HG02588 (cell line): ENCODE measurements around the gene DAGLA.

Experiments
- ATAC-seq: cut with Tn5 transposase; IDR thresholded peaks from one replicate; pipeline ENCODE4 v1.9.1; 2021; ENCODE audit warnings: mild to moderate bottlenecking, moderate library complexity; ENCODE audit not compliant: unreplicated experiment

DAGLA gene

DNA sequence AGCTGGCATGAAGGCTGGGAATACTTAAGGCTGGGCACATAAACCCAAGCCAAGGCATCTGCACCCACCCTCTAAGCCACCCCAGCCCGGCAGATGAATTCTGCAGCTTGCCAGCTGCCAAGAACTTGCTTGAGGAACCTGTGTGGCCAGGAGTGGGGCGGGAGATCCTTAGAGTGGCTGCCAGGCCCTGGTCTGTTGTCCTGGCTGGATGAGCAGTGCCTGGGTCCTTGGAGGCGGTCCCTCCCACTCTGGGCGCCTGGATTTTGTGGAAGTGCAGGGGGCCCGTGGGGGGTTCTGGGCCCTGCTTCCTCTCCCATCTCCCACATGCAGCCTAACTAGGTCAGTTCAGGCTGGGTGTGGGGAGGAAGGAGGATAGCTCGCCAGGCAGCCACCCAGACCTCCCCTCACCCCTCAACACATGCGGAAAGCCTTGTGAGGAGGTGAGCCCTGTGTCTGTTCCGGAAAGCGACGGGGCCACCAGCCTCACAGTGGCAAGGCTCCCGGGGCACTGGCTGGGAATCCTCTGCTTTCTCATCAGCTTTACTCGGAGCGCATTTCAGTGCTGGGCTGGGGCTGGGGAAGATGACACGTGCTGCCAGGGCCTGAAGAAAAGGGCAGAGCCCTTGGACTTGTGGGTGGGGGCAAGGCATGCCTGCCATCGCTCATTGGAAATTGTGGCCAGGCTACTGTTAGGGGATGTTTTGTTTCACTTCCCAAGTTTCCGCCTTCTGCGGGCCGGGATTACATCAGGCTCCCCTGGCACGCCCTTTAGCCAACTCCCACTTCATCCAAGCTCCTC, 8.4 kb downstream of the DAGLA start:
- ATAC-seq: no peak

DNA sequence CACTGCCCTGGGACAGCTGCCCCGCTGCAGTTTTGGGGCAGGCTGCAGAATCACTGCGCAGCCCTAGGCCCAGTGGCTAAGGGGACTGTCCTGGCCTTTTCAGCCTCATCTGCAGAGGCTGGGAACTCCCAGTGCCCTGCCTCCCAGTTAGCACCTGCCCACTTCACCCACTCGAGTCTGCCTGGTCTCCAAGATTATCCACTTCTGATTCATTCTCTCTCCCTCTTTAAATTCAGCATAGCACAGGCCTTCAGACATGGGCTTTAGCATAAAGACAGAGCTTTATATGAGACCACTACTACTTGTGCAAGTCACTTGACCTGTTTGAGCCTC, 8.9 kb downstream of the DAGLA start:
- no peak for ATAC-seq

DNA sequence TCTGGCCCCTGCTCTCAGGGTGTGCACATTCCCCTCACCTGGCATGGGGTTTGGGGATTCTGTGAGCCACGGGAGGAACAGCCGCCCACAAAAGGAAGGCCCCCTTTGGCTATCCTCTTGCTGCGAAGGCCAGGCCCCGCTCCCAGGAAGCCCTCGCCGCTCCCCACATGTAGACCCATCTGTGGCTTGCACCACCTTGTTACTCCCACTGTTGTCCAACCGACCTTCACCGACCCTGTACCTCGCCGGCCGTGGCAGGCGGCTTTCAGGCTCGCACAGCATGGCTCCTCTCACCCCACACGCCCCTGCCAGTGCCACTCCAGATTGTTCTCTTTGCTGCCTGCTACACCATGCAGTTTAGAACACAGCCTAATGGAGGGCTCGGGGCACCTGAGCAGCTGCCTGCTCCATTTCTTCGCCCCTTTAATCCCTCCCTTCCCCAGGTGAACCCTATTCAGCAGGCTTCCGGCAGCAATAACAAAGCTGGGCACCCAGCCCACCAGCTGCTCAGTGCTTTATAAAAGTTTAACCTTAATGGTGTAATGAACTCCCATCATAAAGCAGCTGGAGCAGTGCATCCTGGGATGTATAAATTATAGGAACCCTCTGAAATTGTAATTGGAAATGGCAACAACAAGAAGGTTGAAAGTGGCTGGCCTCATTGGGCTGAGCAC, 10.7 kb downstream of the DAGLA start:
- no peak for ATAC-seq

DNA sequence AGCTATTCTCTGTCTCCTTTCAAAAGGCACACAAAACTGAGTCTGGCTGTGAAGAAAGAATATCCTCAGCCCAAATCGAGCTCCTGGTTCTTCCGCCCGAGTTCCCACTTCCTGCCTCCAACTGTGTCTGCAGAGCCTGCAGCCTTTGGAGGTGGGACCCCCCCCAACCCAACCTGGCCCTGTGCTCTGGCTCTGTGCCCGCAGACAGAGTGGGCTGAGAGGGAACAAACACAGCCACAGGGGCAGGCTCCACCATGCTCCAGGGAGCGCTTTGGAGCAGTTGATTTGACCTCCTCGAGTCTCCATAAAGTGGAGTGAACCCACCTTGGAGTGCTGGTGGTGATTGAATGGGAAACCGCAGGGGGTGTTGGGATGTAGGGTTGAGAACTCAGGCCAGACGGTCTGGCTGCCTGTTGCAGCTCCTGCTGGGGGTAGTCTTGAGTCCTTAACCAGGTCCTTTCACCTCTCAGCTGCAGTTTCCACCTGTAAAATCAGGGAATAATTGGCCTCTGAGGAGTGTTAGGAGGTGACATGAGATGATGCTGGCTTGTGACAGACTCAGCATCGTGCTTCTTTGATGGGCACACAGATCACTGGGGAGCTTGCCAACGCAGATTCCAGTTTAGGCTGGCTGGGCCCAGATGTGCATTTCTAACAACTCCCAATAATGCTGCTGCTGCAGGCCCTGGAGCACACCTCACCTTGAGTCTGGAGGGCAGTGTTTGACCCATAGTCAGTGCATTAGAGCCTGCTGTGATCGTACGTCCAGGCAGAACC, 11.4 kb downstream of the DAGLA start:
- ATAC-seq: no peak

DNA sequence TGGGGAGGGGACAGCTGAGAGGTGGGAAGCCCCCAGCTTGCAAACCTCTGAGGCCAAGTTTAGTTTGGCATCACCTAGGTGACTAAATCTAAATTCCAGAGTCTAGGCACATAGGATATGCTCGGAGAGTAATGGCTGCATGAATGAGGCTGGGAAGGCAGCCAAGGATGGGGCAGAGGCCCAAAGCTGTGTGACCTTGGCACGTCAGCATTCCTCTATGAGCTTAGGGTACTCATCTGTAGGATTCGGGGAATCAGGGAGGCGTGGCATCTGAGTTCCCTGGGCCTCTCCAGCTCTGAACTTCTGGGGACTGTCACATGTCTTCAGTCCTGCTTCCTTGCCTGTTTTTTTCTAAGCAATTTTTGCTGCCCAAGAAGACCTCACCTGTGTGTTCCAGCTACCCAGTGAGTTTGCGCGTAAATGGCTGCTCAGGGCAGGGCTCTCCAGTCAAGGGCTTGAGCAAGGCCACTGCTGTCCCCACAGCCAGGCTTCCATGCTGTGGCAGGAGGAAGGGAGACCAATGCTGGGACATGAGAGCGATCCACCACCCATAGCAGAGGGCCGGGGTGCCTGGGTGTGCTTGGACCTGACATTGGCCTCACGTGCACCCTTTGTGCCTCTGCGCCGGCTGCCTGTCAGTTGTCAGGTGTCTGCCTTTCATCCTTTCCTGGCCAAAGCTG, 13.9 kb downstream of the DAGLA start:
- ATAC-seq: no peak

DNA sequence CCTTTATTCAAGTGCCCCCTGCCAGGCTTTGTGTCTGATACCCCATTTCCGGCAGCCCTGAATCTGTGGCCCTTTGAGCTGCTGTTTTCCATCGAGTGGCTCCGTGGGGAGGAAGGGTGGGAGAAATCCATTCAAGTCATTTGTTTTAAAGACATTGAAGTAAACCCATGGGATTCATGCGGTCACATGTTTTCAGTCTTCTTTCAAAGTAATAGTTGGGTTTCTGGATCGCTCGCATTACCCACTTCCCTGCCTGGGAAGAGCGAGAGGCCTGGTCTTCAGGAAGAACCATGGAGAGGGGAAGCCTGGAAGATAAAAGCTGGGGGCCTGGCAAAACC, 14.4 kb downstream of the DAGLA start:
- no peak for ATAC-seq

DNA sequence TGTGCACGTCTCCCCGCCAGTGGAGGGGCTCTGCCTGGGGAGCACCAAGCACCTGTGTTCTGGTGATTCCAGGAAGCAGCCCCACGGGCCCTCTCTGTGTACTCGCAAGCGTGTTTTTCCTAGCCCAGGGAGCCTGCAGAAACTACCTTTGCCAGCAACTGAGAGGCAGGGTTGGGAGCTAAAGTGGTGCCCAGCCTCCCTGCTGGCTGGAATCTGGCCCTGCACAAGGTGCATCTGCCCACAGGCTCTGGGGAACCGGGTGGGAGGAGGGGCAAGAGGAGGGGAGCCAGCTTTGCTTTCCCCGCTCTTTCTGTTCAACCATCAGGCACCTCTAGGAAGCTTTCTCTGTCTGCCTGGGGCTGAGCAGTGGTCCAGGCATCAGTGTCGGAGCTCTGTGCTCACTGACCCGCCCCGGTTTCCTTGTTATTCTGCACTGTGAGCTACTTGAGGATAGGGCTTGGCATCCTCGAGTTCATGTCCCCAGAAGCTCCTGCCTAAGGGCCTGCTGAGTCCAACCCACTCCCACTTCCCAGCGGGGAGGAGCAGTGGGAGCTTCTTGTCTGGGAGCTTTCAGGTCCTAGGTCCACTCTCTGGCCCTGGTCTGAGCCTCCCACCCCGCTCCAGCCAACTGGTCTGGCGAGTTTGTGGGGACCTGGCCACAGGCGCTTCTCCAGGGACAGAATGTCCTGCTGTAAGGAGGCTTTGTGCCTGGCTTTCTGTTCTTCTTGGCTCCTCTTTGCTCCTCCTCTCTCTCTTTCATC, 14.9 kb downstream of the DAGLA start:
- no peak for ATAC-seq

DNA sequence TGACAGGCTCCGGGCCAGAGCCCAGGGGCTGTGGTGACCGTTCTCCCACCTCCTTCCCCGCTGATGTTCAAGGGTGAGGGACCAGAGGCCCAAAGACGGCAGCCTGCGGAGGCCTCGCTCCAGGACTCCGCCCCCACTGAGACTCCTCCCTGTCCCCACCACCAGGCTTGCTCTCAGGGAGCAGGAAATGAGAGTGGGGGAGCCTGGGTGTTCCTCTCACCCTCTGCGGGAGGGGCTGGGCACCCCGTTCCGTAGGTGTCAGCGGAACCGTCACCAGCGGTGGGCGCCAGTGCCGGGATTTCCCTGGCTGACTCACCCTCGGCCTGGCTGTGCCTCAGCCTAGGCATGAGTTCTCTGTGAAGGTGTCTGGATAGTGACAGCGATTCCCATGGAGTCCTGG, 15.7 kb downstream of the DAGLA start:
- peak; percentile 66 for ATAC-seq

DNA sequence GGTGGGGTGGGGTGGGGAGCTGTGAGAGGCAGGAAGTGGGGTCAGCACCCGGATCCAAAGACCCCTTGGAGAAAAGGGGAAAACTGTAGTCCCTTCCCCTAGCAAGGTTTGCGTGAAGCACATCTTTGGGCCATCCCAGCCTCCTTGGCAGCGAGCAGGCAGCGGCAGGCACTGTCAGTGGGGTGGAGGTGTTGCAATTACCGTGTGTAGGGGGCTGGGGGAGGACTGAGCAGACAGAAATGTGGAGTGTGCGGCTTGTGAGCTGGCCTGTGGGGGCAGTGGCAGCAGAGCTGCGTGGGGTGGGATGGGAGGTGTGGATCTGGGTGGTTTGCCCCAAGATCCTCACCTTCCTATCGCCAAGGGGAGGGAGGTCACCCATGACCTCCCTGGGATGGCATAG, 16.4 kb downstream of the DAGLA start:
- ATAC-seq: no peak

DNA sequence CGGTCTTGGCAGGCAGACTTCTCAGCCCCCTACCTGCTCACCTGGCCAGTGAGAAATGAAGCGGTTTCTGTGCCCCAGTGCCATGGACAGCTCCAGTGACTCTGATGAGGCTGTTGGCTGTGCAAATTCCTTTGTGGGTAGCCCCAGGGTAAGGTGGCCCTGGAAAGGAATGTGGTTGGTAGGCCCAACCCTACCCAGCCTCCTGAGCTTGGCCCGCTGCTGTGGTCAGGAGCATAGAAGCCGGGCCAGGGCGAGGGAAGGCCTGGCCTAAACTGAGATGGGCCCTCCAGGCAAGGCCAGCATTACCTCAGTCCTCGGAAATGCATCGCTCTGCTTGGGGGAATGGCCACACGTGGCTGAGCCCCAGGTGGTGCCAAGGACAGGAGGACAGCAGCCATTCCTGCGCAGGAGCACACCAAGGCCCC, 16.9 kb downstream of the DAGLA start:
- ATAC-seq: no peak

DNA sequence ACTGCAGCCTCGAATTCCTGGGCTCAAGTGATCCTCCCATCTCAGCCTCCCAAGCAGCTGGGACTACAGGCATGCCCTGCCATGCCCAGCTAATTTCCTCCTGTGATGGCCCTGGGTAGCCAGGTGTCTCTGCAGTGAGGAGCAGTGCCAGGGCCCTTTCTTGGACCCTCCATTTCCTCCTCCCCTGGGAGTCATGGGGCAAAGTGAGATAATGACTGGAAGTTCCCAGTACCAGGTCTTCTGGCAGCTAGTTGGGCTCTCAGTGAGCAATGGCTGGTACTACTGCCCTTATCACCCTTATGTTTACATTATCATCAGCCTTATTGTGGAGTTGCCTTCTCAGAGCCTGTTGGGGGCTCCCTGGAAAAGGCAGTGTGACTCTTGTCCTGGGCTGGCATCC, 17.6 kb downstream of the DAGLA start:
- ATAC-seq: no peak

DNA sequence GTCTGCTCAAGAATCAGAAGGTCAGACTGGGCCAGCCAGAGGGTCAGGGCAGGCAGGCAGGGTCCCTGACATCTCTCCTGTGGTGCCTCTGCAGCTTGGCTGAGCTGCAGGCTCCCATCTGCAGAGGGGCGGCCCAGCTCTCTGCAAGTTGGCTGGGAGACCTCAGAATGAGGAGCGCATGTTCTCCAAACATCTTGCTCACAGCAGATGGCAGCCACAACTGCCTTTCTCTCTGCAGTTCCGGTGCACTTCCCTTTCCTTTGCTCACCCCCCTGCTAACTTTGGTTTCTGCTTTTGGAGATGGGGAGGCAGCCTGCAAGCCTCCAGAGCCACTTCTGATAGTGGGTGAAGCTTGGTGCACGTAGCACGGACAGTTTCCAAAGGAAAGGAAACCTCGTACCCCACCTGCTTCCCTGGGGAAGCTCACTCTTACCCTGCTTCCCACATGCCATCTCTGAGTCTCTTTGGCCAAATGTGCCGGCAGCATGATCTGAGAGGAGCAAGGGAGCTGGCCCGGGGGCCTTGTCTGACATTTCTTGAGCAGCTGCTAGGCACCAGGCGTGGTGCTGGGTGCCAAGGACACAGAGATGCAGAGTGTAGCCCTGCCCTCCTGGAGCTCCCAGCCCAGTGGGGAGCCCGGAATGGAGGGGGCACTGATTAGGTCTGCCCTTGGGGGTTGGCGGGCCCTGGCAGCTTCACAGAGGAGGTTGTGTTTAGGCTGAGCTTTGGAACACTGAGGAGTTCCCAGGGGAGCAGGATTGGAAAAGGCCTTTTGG, 18.2 kb downstream of the DAGLA start:
- ATAC-seq: no peak

DNA sequence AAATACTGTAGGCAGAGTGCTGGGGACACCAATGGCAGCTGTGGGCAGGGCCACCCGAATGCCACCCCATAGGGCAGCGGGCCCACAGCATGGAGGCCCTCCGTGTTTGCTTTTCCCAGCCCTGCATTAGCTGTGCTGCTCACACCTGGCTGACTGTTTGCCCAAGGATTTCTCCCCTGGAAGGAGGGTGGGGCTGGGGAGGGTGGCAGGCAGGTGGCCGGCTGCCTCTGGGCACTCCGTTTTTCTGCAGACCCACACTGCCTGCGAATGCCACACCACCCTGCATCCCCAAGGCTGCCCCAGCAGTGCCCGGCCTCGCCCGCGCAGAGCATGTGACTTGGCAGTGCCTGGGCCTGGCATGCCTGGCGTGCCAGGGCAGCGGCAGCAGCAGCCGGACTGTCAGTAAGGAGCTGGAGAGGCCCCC, 19.6 kb downstream of the DAGLA start:
- no peak for ATAC-seq

DNA sequence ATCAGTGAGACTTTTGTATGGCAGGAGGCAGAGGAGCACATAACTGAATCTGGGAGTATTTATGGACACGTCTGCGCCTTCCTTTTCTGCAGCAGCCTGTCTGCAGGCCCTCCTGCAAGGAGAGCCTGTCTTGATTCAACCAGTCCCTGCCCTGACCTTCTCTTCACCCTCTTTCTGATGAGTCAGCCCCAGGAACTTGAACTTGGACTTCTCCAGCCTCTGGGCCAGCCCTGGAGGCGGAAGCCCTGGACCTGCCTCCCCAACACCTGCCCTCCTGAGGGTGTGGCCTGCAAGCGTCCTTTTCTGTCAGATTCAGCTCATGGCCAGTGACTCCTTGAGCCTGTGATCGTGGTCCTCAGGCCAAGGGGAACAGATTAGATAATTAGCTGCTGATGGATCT, 20.0 kb downstream of the DAGLA start:
- no peak for ATAC-seq

DNA sequence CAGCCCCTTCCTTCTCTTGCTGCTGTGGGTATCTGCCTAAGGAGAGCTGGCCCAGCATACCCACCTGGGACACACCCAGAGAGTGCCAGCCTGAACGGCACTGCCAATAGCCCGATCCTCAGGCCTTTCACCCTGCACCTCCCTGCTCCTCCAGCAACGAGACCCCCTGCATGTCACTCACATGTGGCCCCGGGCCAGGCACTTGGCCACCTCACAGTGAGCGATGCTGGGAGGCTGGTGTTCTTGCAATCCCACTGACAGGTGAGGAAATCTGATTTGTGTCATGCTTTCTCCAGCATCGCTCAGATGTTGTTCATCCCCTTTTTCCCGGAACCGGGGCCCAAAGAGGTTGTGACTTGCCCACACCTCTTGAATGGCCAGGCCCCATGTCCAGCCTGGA, 20.5 kb downstream of the DAGLA start:
- no peak for ATAC-seq

DNA sequence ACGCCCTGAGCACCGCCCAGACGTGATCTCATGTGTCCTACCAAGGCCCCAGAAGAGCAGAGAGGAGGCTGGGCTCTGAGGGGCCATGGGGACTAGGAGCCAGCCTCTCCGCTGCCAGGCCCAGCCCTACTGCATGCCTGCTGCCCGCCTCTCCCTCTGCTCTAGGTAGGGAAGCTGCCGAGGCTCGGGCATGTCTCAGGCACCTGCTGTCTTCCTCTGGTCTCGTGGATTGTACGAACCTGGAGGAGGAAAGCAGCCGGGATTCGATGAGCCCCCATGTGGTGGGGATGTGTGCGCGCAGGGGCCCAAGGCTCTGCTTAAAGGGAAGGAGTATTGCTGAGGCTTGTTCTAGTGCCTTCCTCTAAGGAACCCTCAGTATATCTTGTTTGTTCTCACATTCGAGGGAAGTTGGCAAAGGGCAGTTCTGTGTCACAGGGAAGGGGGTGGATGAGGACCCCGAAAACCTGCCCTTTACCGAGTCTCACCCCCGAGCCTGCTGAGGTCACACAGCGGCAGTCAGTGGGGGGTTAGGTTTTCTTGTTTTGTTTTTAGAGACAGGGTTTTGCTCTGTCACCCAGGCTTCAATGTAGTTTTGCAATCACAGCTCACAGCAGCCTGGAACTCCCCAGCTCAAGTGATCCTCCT, 21.2 kb downstream of the DAGLA start:
- ATAC-seq: no peak

DNA sequence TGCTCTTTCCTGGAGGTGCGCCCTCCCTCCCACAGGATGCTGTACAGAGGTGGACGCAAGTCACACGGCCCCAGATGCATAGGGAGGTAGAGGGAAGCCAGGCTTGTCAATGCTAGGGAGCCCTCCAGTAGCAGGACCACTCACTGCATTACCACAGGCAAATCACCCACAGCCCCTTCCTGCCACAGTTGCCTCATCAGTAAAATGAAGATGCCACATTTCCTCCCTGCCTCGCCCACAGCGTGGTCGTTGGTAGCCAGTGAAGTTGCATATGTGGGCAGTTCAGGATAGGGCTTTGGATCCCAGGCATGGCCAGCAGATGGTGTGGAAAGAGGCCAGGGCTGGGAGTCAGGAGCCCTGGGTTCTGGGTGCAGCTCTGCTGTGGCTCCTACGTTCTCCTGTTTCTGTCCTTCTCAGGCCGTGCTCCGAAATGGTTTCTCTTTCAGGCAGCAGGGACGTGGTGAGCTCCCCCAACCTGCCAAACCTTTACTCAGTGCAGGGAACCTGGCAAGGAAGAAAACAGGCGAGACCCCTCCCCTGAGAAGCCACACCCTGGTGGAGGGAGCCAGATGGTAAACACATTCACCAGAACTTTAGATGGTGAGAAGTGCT, 22.6 kb downstream of the DAGLA start:
- ATAC-seq: no peak

DNA sequence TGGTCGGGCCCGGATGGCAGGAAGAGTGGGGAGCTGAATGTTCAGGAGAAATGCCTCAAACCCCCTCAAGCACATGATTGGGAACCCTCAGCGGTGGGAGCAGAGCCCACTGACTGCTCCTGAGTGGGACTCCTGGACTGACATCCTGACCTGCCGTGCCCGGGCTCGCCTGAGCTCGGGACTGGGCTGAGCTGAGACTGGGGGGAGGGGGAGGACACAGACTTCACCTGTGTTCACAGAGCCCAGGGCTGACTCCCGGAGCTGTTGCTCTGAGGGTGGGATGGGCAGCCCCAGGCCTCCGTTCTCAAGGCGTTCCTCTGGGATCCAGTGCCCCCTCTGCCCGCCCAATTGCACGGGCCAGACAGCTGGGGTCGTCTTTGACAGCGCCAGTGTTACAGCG, 24.6 kb downstream of the DAGLA start:
- ATAC-seq: no peak
